Natural killer cell (primary cell): ENCODE results near the gene PKP1. TPM values are rescaled to one million over a fixed set of nuclear protein-coding genes. Genes with fewer than 3 reads are reported as not detected.

ENCODE experiments used
- ATAC-seq, 3 donors: fragments of 150-1000 bp in 2 of 3; fragments of 200-7000 bp in 1 of 3; cut with Tn5 transposase; 1 replicate in 1 of 3; 2 replicates in 2 of 3; pipeline ENCODE4 v1.10.0; 2021; ENCODE audit warnings: mild to moderate bottlenecking in 2 of 3, moderate library complexity in 2 of 3
- DNase-seq, 2 donors: peaks; one replicate each; pipeline versions ENCODE4 v3.0.0 to v3.0.0-alpha.2; 2013 to 2021; ENCODE audit warnings: mixed read lengths in 1 of 2
- H3K27ac ChIP-seq: one replicate; pipeline ENCODE4 v1.5.1; 2013; ENCODE audit warnings: mild to moderate bottlenecking, low read length
- H3K27me3 ChIP-seq: one replicate; pipeline ENCODE4 v1.6.1; 2013; ENCODE audit warnings: low read length; ENCODE audit not compliant: control insufficient read depth, insufficient read depth
- H3K36me3 ChIP-seq: one replicate; pipeline ENCODE4 v1.6.1; 2013; ENCODE audit warnings: low read length; ENCODE audit not compliant: control insufficient read depth, insufficient read depth
- H3K4me1 ChIP-seq: one replicate; pipeline ENCODE4 v1.6.1; 2013; ENCODE audit warnings: low read length; ENCODE audit not compliant: control insufficient read depth, insufficient read depth
- H3K4me3 ChIP-seq: one replicate; pipeline ENCODE4 v1.5.1; 2013; ENCODE audit warnings: low read length
- H3K9me3 ChIP-seq: one replicate; pipeline ENCODE4 v1.6.1; 2013; ENCODE audit warnings: low read length; ENCODE audit not compliant: control insufficient read depth, insufficient read depth
- H3K27ac Mint-ChIP-seq, 2 donors: one replicate each; pipeline ENCODE4 v1.8.0; 2022; ENCODE audit warnings: mild to moderate bottlenecking in 2 of 2, mixed read lengths in 2 of 2, moderate library complexity in 1 of 2
- H3K27me3 Mint-ChIP-seq, 2 donors: one replicate each; pipeline ENCODE4 v1.8.0; 2022; ENCODE audit warnings: low read depth in 2 of 2, mixed read lengths in 2 of 2
- H3K36me3 Mint-ChIP-seq: one replicate; pipeline ENCODE4 v1.8.0; 2022; ENCODE audit warnings: mixed read lengths
- H3K4me1 Mint-ChIP-seq, 2 donors: one replicate each; pipeline ENCODE4 v1.8.0; 2022; ENCODE audit warnings: mixed read lengths in 2 of 2
- H3K4me3 Mint-ChIP-seq: one replicate; pipeline ENCODE4 v1.8.0; 2022; ENCODE audit warnings: mild to moderate bottlenecking, moderate library complexity, mixed read lengths
- H3K9me3 Mint-ChIP-seq, 2 donors: one replicate each; pipeline ENCODE4 v1.8.0; 2022; ENCODE audit warnings: mixed read lengths in 2 of 2
- CTCF ChIP-seq: fragments of 200-600 bp; IDR thresholded peaks from one replicate; pipeline ENCODE4 v1.8.0; 2022; ENCODE audit warnings: antibody characterized with exemption
- WGBS: methylation state at CpG from one replicate; pipeline ENCODE4 v1.1.7; 2013; ENCODE audit warnings: missing lambda C conversion rate; ENCODE audit not compliant: insufficient coverage; 5-methylcytosine and 5-hydroxymethylcytosine counted together
- intact Hi-C: fragments of 100-400 bp; cut with micrococcal nuclease; formaldehyde crosslinking; loops from one replicate; pipeline ENCODE4 v1.14.2; 2022
- total RNA-seq, 4 donors: library from RNA; stranded (reverse); fragments of 120-200 nt in 1 of 4; gene quantifications; one replicate each; pipeline versions ENCODE4 v1.2.3 to v1.2.4, GENCODE V29; 2013 to 2022

The PKP1 gene
- total RNA-seq, 3 donors from 2014 or later (not counting 1 experiment from before 2014, with no cell fraction given) = not detected

GRCh38 chr1:201359031-201359872, 75.9 kb downstream of the PKP1 start:
- Mint-ChIP-seq H3K36me3 (no peaks in the 10 kb centered on the region), H3K9me3 (no peaks in the 10 kb centered on the region), H3K27ac (no peak overlapping the region), H3K4me3 (no peak overlapping the region), H3K4me1 (no peaks in the 10 kb centered on the region), H3K27me3 (peaks cover 0 to 9% of the 10 kb centered on the region in 2 donors)
- ATAC-seq (no peak), DNase-seq (no peak)
- Histone ChIP-seq H3K4me1 (no peaks in the 10 kb centered on the region), H3K27me3 (no peaks in the 10 kb centered on the region), H3K4me3 (no peak overlapping the region), H3K27ac (no peak overlapping the region), H3K36me3 (no peaks in the 10 kb centered on the region), H3K9me3 (no peaks in the 10 kb centered on the region)
- intact Hi-C loops = no loop called here
- TF ChIP-seq CTCF = no peak
- 78% methylated on average over 17 of the region's 18 CpGs for WGBS

- Mint-ChIP-seq H3K27ac (no peak overlapping the region), H3K27me3 (peaks cover 0 to 9% of the 10 kb centered on the region in 2 donors), H3K9me3 (no peaks in the 10 kb centered on the region), H3K36me3 (no peaks in the 10 kb centered on the region), H3K4me3 (no peak overlapping the region), H3K4me1 (no peaks in the 10 kb centered on the region)
- no peaks in the 10 kb centered on the region for H3K9me3 ChIP-seq
- H3K27ac ChIP-seq = no peak overlapping the region
- ATAC-seq (no peak), DNase-seq (no peak)
- H3K4me1 ChIP-seq = no peaks in the 10 kb centered on the region
- TF ChIP-seq CTCF = no peak
- 73% methylated on average over 2 of the region's 2 CpGs for WGBS
- no peaks in the 10 kb centered on the region for H3K36me3 ChIP-seq
- H3K27me3 ChIP-seq = no peaks in the 10 kb centered on the region
- intact Hi-C loops = no loop called here
- no peak overlapping the region for H3K4me3 ChIP-seq
Measured at GRCh38 chr1:201359873-201360210, 76.5 kb downstream of the PKP1 start.

GRCh38 chr1:201360486-201360885, 77.2 kb downstream of the PKP1 start:
- Mint-ChIP-seq H3K36me3 (no peaks in the 10 kb centered on the region), H3K4me3 (no peak overlapping the region), H3K27ac (no peak overlapping the region), H3K4me1 (no peaks in the 10 kb centered on the region), H3K9me3 (no peaks in the 10 kb centered on the region), H3K27me3 (peaks cover 0 to 9% of the 10 kb centered on the region in 2 donors)
- intact Hi-C loops = no loop called here
- no peaks in the 10 kb centered on the region for H3K4me1 ChIP-seq
- no peaks in the 10 kb centered on the region for H3K9me3 ChIP-seq
- H3K27ac ChIP-seq = no peak overlapping the region
- no peak overlapping the region for H3K4me3 ChIP-seq
- ATAC-seq (no peak), DNase-seq (no peak)
- TF ChIP-seq CTCF = no peak
- no peaks in the 10 kb centered on the region for H3K27me3 ChIP-seq
- WGBS = 90% methylated on average over 7 of the region's 7 CpGs
- H3K36me3 ChIP-seq = no peaks in the 10 kb centered on the region
